ENCODE measurements around the gene WDR19. TPM values are rescaled to one million over a fixed set of nuclear protein-coding genes. Genes with fewer than 3 reads are reported as not detected.
"Not testable (repeated sequence)": the region's sequence is repeated elsewhere in the genome, so short reads cannot be mapped to it uniquely, and the experiment has no call there.

Gene WDR19
- total RNA-seq, result 24.8 and 26.3 TPM in 2 replicates

DNA sequence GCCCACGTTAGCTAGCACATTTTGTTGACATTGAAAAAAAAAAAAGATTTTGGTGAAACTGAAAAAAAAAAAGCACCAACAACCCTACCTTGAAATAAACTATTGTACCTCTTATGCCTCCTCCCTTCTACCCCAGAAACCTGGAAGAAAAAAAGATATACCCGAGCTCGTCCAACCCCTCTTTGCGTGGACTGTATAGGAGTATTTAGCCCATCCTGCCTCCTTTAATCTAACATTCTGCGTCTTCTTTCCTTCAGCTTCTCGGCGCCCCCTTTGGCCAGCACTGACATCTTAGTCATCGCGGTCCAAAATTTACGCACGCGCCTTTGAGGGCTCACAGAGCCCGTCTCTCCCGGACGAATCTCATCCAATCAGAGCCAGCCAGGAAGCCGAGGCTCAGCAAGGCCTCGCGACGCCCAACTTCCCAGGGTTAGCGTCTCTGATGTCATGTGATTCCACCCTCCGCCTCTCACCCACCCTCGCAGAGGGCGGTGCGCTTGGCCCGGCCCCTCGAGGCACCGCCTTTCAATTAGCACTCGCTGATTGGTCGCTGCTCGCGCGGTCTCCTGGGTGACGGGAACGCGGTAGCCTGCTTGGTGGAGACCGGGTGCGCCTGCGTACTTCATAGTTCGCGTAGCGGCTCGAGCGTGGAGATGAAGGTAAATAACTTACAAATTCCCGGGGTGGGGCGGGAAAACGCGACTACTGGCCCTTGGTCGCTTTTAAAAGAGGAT, at the start of gene WDR19:
Gene WDR19, plus strand, starts transcription at position 625 of the 734 bp plus-strand sequence. Its CDS starts 29 bp downstream, at position 654.
- peak; percentile 58 for TF ChIP-seq CTCF (IDR thresholded peaks at IDR 0.05; ENCODE audit: insufficient read depth, low read length, poor library complexity, severe bottlenecking)
- peak; percentile 97 for DNase-seq (ENCODE audit: low read depth)
- no peaks in the 10 kb centered on the region for H3K36me3 ChIP-seq (ENCODE audit: control insufficient read depth, insufficient read depth, low read length)

DNA sequence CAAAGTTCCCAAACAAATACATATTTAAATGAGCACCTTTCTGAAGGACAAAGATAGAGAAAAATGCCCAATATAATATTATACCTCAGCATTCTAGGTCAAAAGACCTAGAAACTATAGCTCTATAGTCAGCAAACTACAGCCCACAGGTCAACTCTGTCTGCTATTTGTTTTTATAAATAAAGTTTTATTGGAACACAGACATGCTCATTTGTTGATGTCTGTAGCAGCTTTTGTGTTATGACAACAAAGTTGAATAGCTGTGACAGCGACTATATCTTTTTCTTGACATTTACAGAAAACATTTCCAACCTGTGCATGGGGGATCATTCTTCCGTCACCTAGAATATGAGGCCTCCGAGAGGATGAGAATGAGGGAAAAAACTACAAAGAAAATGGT, 48.7 kb upstream of the WDR19 start:
- no peak for TF ChIP-seq CTCF (IDR thresholded peaks at IDR 0.05; ENCODE audit: insufficient read depth, low read length, poor library complexity, severe bottlenecking)
- Histone ChIP-seq H3K36me3 (ENCODE audit: control insufficient read depth, insufficient read depth, low read length) (no peaks in the 10 kb centered on the region), H3K27me3 (ENCODE audit: control insufficient read depth, insufficient read depth, low read length) (no peaks in the 10 kb centered on the region), H3K4me3 (ENCODE audit: low read depth, low read length) (no peak overlapping the region)
- no peak for DNase-seq (ENCODE audit: low read depth)

More for the DNA sequence above, at the start of gene WDR19:
- Histone ChIP-seq H3K27me3 (ENCODE audit: control insufficient read depth, insufficient read depth, low read length) (no peaks in the 10 kb centered on the region), H3K4me3 (ENCODE audit: low read depth, low read length) (peak within 1 kb of the TSS; percentile 83)

DNA sequence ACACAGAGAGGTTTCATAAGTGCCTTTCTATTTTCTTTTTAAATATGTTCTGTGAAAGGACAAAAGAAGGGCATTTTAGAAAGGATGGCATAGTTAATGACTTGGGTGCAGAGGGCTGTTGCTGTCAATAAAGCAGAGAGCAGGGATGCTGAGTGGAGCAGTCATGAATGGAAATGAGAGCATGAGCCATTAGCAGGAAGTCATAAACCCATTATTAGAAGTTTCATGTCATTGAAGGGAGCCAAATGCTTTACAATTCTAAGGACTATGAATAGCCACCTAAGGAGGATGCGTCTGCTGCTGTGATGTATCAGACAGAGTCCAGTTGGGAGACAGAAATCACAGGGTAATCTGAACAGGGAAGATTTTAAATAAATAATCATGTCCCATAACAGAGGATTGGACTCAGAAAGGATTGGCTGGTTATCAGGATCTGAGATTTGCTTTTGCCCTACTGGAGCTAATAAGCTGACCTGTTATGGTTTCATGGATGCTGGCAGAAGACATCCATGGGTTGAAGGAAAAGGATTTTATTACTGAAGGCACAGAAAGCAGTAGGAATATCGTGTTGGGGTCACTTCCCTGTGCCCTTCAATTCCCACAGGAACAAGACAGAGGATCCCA, 47.5 kb upstream of the WDR19 start:
- H3K36me3 ChIP-seq (ENCODE audit: control insufficient read depth, insufficient read depth, low read length), result no peaks in the 10 kb centered on the region
- no peak overlapping the region for H3K4me3 ChIP-seq (ENCODE audit: low read depth, low read length)
- H3K27me3 ChIP-seq (ENCODE audit: control insufficient read depth, insufficient read depth, low read length), result no peaks in the 10 kb centered on the region
- DNase-seq (ENCODE audit: low read depth), result no peak
- no peak for TF ChIP-seq CTCF (IDR thresholded peaks at IDR 0.05; ENCODE audit: insufficient read depth, low read length, poor library complexity, severe bottlenecking)

- not testable (repeated sequence) for H3K36me3 ChIP-seq (ENCODE audit: control insufficient read depth, insufficient read depth, low read length); H3K27me3 ChIP-seq (ENCODE audit: control insufficient read depth, insufficient read depth, low read length); H3K4me3 ChIP-seq (ENCODE audit: low read depth, low read length); DNase-seq (ENCODE audit: low read depth)
Observed at GRCh38 chr4:39138227-39138626, 44.1 kb upstream of the WDR19 start.

DNA sequence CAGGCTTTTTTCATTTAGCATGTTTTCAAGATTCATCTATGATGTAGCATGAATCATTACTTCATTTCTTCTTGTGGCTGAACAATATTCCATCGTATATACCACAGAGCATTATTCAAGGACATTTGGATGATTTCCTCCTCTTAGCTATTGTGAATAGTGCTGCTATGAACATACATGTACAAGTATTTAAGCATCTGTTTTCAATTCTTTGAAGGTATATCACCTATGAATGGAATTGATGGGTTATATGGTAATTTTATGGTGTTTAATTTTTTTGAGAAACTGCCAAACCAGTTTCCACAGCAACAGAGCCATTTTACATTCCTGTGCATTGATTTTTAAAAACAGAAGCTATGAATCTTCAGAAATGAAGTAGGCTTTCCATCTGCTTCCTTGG, 36.1 kb upstream of the WDR19 start:
- Histone ChIP-seq H3K4me3 (ENCODE audit: low read depth, low read length) (no peak overlapping the region), H3K36me3 (ENCODE audit: control insufficient read depth, insufficient read depth, low read length) (no peaks in the 10 kb centered on the region), H3K27me3 (ENCODE audit: control insufficient read depth, insufficient read depth, low read length) (no peaks in the 10 kb centered on the region)
- no peak for DNase-seq (ENCODE audit: low read depth)
- no peak for TF ChIP-seq CTCF (IDR thresholded peaks at IDR 0.05; ENCODE audit: insufficient read depth, low read length, poor library complexity, severe bottlenecking)

GRCh38 chr4:39154009-39154408, 28.3 kb upstream of the WDR19 start:
- no peak for TF ChIP-seq CTCF (IDR thresholded peaks at IDR 0.05; ENCODE audit: insufficient read depth, low read length, poor library complexity, severe bottlenecking)
- no peak overlapping the region for H3K4me3 ChIP-seq (ENCODE audit: low read depth, low read length)
- no peak for DNase-seq (ENCODE audit: low read depth)
- no peaks in the 10 kb centered on the region for H3K27me3 ChIP-seq (ENCODE audit: control insufficient read depth, insufficient read depth, low read length)
- no peaks in the 10 kb centered on the region for H3K36me3 ChIP-seq (ENCODE audit: control insufficient read depth, insufficient read depth, low read length)

Measured in kidney epithelial cell (primary cell).